HCT116 (cell line): ENCODE data around the gene H19. TPM values are rescaled to one million over a fixed set of nuclear protein-coding genes. Genes with fewer than 3 reads are reported as not detected.
A peak's percentile ranks its signal among the peaks of the same experiment; 100 is the strongest.

ENCODE experiments used
- ATAC-seq: fragments of 200-7000 bp; cut with Tn5 transposase; 2 replicates; pipeline ENCODE4 v1.9.1; 2020; ENCODE audit warnings: mild to moderate bottlenecking, moderate library complexity
- BruUV-seq: library from RNA; stranded (reverse); fragments of 400-500 nt; replicated peaks from 2 replicates; lab custom pipeline; 2021; lab: Mats Ljungman, UMichigan
- CTCF ChIA-PET: fragments of 300-600 bp; sonication (Branson Sonifier 250); formaldehyde crosslinking; loops from one replicate; lab custom pipeline; 2021; ENCODE audit warnings: antibody characterized with exemption; lab: Charles Lee
- POLR2A ChIA-PET: fragments of 300-600, 350-600 bp; sonication (Branson Sonifier 250); formaldehyde crosslinking; loops from one replicate; lab custom pipeline; 2021; ENCODE audit warnings: antibody characterized with exemption; lab: Charles Lee
- RAD21 ChIA-PET, 2 experiments: fragments of 300-600 bp; sonication (Branson Sonifier 250); formaldehyde crosslinking; loops; one replicate each; lab custom pipeline; 2023; ENCODE audit warnings: low total read pairs in 2 of 2; ENCODE audit not compliant: uncharacterized antibody in 2 of 2, unreplicated experiment in 2 of 2, low non-redundant PET in 1 of 2; lab: Charles Lee
- DNase-seq: peaks from one replicate; pipeline ENCODE4 v3.0.0-alpha.2; 2010; ENCODE audit warnings: low read depth, low spot score
- H2AFZ ChIP-seq: fragments of 200-600 bp; shearing (Covaris generic), sonication (generic); 2 replicates; pipeline ENCODE4 v1.6.1; 2017; ENCODE audit warnings: low read depth, mixed run types, mixed read lengths, antibody characterized with exemption, low read length; ENCODE audit not compliant: poor library complexity, severe bottlenecking
- H3K27ac ChIP-seq: 2 replicates; pipeline ENCODE4 v1.5.1; 2012; ENCODE audit warnings: low read depth, low read length
- H3K27me3 ChIP-seq: fragments of 200-600 bp; sonication (generic); 2 replicates; pipeline ENCODE4 v1.6.1; 2016; ENCODE audit warnings: mixed run types, low read length, mixed read lengths; ENCODE audit not compliant: insufficient read depth
- H3K36me3 ChIP-seq, 2 experiments: fragments of 200-500 bp in 1 of 2; fragments of 200-600 bp in 1 of 2; sonication (Bioruptor generic) in 1 of 2; sonication (generic) in 1 of 2; 2 replicates each; pipeline versions ENCODE4 v1.5.1 to v1.6.1; 2014 to 2016; ENCODE audit warnings: low read length in 2 of 2, inconsistent platforms in 1 of 2, mixed read lengths in 1 of 2, mixed run types in 1 of 2; ENCODE audit not compliant: insufficient read depth in 2 of 2, control insufficient read depth in 1 of 2
- H3K4me1 ChIP-seq, 2 experiments: fragments of 200-600 bp in 1 of 2; sonication (generic) in 1 of 2; 2 replicates each; pipeline versions ENCODE4 v1.5.1 to v1.6.1; 2012 to 2017; ENCODE audit warnings: low read length in 2 of 2, inconsistent platforms in 1 of 2, mild to moderate bottlenecking in 1 of 2, mixed read lengths in 1 of 2, mixed run types in 1 of 2, moderate library complexity in 1 of 2; ENCODE audit not compliant: insufficient read depth in 2 of 2, control insufficient read depth in 1 of 2
- H3K4me2 ChIP-seq: fragments of 200-600 bp; sonication (generic); 2 replicates; pipeline ENCODE4 v1.6.1; 2017; ENCODE audit warnings: mixed run types, low read length, mixed read lengths
- H3K4me3 ChIP-seq, 2 experiments: fragments of 200-600 bp in 1 of 2; sonication (generic) in 1 of 2; replicated peaks in 1 of 2; 2 replicates each; pipeline ENCODE4 v1.5.1; 2011 to 2016; ENCODE audit warnings: low read length in 2 of 2, control low read depth in 1 of 2, low read depth in 1 of 2, mild to moderate bottlenecking in 1 of 2, mixed read lengths in 1 of 2, mixed run types in 1 of 2
- H3K79me2 ChIP-seq: fragments of 200-600 bp; sonication (generic); 2 replicates; pipeline ENCODE4 v1.6.1; 2017; ENCODE audit warnings: mild to moderate bottlenecking, mixed run types, low read length, moderate library complexity, mixed read lengths; ENCODE audit not compliant: insufficient read depth
- H3K9ac ChIP-seq: fragments of 200-600 bp; sonication (generic); 2 replicates; pipeline ENCODE4 v1.6.1; 2016; ENCODE audit warnings: low read length, mixed read lengths
- H3K9me2 ChIP-seq: fragments of 200-600 bp; sonication (generic), shearing (Covaris generic); 2 replicates; pipeline ENCODE4 v1.6.1; 2017; ENCODE audit warnings: mixed run types, mild to moderate bottlenecking, moderate library complexity; ENCODE audit not compliant: insufficient read depth
- H3K9me3 ChIP-seq, 2 experiments: fragments of 200-500 bp in 1 of 2; fragments of 200-600 bp in 1 of 2; sonication (Bioruptor generic) in 1 of 2; sonication (generic) in 1 of 2; 2 replicates each; pipeline ENCODE4 v1.6.1; 2014 to 2017; ENCODE audit warnings: low read length in 2 of 2, mixed read lengths in 2 of 2, inconsistent platforms in 1 of 2, low read depth in 1 of 2, mild to moderate bottlenecking in 1 of 2, mixed run types in 1 of 2, moderate library complexity in 1 of 2; ENCODE audit not compliant: control insufficient read depth in 1 of 2, insufficient read depth in 1 of 2
- H4K20me1 ChIP-seq: fragments of 200-600 bp; sonication (generic), shearing (Covaris generic); 2 replicates; pipeline ENCODE4 v1.6.1; 2017; ENCODE audit warnings: mixed run types, mild to moderate bottlenecking, moderate library complexity; ENCODE audit not compliant: insufficient read depth
- CBX3 ChIP-seq: IDR thresholded peaks from 2 replicates; pipeline ENCODE4 v1.6.1; 2012; ENCODE audit warnings: low read depth
- EGR1 ChIP-seq: IDR thresholded peaks from 2 replicates; pipeline ENCODE4 v1.6.1; 2012; ENCODE audit warnings: low read depth
- ELF1 ChIP-seq: IDR thresholded peaks from 2 replicates; pipeline ENCODE4 v1.6.1; 2012; ENCODE audit warnings: low read depth, borderline replicate concordance
- FOSL1 ChIP-seq: IDR thresholded peaks from 2 replicates; pipeline ENCODE4 v1.6.1; 2012; ENCODE audit warnings: low read depth
- JUND ChIP-seq: IDR thresholded peaks from 2 replicates; pipeline ENCODE4 v1.6.1; 2012
- POLR2A ChIP-seq: IDR thresholded peaks from 2 replicates; pipeline ENCODE4 v1.7.0; 2011; ENCODE audit warnings: borderline replicate concordance; ENCODE audit not compliant: insufficient read depth, insufficient read length; ENCODE audit errors: extremely low read depth
- POLR2AphosphoS5 ChIP-seq: IDR thresholded peaks from 2 replicates; pipeline ENCODE4 v1.6.1; 2011; ENCODE audit warnings: mild to moderate bottlenecking, low read depth, low read length, moderate library complexity
- RAD21 ChIP-seq: IDR thresholded peaks from 2 replicates; pipeline ENCODE4 v1.6.1; 2012; ENCODE audit warnings: low read depth, mild to moderate bottlenecking
- SIN3A ChIP-seq: IDR thresholded peaks from 2 replicates; pipeline ENCODE4 v1.6.1; 2012; ENCODE audit warnings: low read depth
- TCF7L2 ChIP-seq: IDR thresholded peaks from 2 replicates; pipeline ENCODE4 v1.7.0; 2011; ENCODE audit warnings: borderline replicate concordance, inconsistent platforms; ENCODE audit not compliant: insufficient read depth, insufficient read length; ENCODE audit errors: extremely low read depth
- YY1 ChIP-seq: IDR thresholded peaks from 2 replicates; pipeline ENCODE4 v1.6.1; 2011; ENCODE audit warnings: low read length, low read depth, moderate library complexity, mild to moderate bottlenecking; ENCODE audit not compliant: insufficient replicate concordance; ENCODE audit errors: extremely low read depth
- ZFX ChIP-seq: fragments of 450-650 bp; IDR thresholded peaks from 2 replicates; pipeline ENCODE4 v1.6.1; 2017
- ZNF274 ChIP-seq: fragments of 200-500 bp; sonication (Bioruptor generic); IDR thresholded peaks from 2 replicates; pipeline ENCODE4 v1.6.1; 2014; ENCODE audit warnings: mild to moderate bottlenecking, low read depth, low read length, inconsistent platforms
- intact Hi-C: fragments of 100-400 bp; cut with micrococcal nuclease; formaldehyde crosslinking; loops from 2 replicates; pipeline ENCODE4 v1.10.0; 2022
- total RNA-seq: library from RNA; stranded (reverse); gene quantifications from one replicate; pipeline ENCODE4 v1.2.1, GENCODE V29; 2021; ENCODE audit not compliant: unreplicated experiment
- TF ChIP-seq, protein P1 (sequence below): IDR thresholded peaks from 2 replicates; pipeline ENCODE4 v1.6.1; 2012; ENCODE audit warnings: low read depth
- TF ChIP-seq, protein P2 (sequence below): IDR thresholded peaks from 2 replicates; pipeline ENCODE4 v1.6.1; 2012
- TF ChIP-seq, protein P3 (sequence below), 3 experiments: fragments of 200-600 bp in 1 of 3; sonication (generic) in 1 of 3; IDR thresholded peaks in 2 of 3; conservative IDR thresholded peaks in 1 of 3; 2 replicates each; pipeline ENCODE4 v1.5.1; 2012 to 2017; ENCODE audit warnings: low read depth in 2 of 3, low read length in 2 of 3, antibody characterized with exemption in 1 of 3, borderline replicate concordance in 1 of 3, control low read depth in 1 of 3, mild to moderate bottlenecking in 1 of 3, mixed read lengths in 1 of 3, mixed run types in 1 of 3, moderate library complexity in 1 of 3; ENCODE audit not compliant: insufficient read depth in 1 of 3

H19 gene
- total RNA-seq, 1 experiment from 2014 or later, result 10.5 TPM

DNA sequence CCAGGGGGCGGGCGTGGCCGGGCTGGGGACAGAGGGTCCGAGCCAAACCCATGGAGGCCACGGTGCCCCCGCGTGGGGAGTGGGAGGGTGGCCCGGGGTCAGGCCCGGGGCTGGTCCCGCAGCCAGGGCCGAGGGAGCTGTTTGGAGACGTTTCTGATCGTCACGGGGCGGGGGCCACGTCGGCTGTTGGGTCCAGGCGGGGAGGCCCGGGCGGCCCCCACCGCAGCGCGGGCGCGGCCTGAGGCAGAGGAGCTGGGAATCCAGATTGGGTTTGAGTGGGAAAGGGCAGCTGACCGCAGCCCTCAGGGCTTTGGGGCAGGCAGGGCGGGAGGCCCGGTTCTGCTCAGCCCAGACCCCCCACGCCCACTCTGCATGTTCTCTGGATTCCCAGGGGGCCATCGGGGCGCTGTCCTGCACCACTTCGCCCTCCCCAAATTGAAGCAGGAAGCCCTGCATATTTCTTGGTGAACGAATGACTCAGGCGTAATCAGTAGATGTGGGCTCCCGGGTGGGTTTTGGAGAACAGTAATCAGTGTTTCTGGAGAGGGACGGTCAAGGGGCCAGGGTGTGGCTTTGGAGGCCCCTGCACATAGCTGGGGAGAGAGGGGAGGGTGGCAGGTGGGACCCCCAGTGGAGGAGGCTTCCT is 49.9 kb downstream of the H19 start:
- no peak overlapping the region for H3K27ac ChIP-seq
- no peak overlapping the region for H3K4me2 ChIP-seq
- H3K4me3 ChIP-seq, result no peak overlapping the region
- no peaks in the 10 kb centered on the region for H3K9me2 ChIP-seq
- H3K79me2 ChIP-seq, result no peaks in the 10 kb centered on the region
- H3K9me3 ChIP-seq, result no peaks in the 10 kb centered on the region
- ChIA-PET RAD21 (interaction anchor here (0.7 to 1.4 kb wide), 2 partner anchors 254 to 295 kb away, joined by 3 to 5 read pairs; no protein-coding TSS in a partner anchor), CTCF (interaction anchor here (1.0 to 4.2 kb wide), 7 partner anchors 49 to 295 kb away, joined by 3 to 43 read pairs (median 8); no protein-coding TSS in a partner anchor), POLR2A (no interaction called here)
- DNase-seq, result no peak
- BruUV-seq, result no TSS peak
- H3K4me1 ChIP-seq, result peaks cover 0 to 6% of the 10 kb centered on the region in 2 experiments; a peak in 1 of 4 replicates
- H3K9ac ChIP-seq, result no peak overlapping the region
- intact Hi-C loops, result loop anchor here (10.0 kb wide), 1 partner anchor 53 kb away; the partner anchor contains the start of gene PRR33
- TF ChIP-seq, protein P1, sequence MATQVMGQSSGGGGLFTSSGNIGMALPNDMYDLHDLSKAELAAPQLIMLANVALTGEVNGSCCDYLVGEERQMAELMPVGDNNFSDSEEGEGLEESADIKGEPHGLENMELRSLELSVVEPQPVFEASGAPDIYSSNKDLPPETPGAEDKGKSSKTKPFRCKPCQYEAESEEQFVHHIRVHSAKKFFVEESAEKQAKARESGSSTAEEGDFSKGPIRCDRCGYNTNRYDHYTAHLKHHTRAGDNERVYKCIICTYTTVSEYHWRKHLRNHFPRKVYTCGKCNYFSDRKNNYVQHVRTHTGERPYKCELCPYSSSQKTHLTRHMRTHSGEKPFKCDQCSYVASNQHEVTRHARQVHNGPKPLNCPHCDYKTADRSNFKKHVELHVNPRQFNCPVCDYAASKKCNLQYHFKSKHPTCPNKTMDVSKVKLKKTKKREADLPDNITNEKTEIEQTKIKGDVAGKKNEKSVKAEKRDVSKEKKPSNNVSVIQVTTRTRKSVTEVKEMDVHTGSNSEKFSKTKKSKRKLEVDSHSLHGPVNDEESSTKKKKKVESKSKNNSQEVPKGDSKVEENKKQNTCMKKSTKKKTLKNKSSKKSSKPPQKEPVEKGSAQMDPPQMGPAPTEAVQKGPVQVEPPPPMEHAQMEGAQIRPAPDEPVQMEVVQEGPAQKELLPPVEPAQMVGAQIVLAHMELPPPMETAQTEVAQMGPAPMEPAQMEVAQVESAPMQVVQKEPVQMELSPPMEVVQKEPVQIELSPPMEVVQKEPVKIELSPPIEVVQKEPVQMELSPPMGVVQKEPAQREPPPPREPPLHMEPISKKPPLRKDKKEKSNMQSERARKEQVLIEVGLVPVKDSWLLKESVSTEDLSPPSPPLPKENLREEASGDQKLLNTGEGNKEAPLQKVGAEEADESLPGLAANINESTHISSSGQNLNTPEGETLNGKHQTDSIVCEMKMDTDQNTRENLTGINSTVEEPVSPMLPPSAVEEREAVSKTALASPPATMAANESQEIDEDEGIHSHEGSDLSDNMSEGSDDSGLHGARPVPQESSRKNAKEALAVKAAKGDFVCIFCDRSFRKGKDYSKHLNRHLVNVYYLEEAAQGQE, result no peak
- TF ChIP-seq TCF7L2 (no peak), ELF1 (no peak), EGR1 (no peak), SIN3A (no peak), POLR2AphosphoS5 (no peak), FOSL1 (no peak), YY1 (no peak), ZFX (no peak), ZNF274 (no peak), JUND (no peak), CBX3 (no peak), RAD21 (no peak), POLR2A (no peak)
- TF ChIP-seq, protein P2, sequence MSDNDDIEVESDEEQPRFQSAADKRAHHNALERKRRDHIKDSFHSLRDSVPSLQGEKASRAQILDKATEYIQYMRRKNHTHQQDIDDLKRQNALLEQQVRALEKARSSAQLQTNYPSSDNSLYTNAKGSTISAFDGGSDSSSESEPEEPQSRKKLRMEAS, result no peak
- TF ChIP-seq, protein P3, sequence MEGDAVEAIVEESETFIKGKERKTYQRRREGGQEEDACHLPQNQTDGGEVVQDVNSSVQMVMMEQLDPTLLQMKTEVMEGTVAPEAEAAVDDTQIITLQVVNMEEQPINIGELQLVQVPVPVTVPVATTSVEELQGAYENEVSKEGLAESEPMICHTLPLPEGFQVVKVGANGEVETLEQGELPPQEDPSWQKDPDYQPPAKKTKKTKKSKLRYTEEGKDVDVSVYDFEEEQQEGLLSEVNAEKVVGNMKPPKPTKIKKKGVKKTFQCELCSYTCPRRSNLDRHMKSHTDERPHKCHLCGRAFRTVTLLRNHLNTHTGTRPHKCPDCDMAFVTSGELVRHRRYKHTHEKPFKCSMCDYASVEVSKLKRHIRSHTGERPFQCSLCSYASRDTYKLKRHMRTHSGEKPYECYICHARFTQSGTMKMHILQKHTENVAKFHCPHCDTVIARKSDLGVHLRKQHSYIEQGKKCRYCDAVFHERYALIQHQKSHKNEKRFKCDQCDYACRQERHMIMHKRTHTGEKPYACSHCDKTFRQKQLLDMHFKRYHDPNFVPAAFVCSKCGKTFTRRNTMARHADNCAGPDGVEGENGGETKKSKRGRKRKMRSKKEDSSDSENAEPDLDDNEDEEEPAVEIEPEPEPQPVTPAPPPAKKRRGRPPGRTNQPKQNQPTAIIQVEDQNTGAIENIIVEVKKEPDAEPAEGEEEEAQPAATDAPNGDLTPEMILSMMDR (IDR thresholded peaks at IDR 0.05 in 2 of 3, conservative IDR thresholded peaks at IDR 0.05 in 1 of 3; ENCODE audit: borderline replicate concordance in 1 of 3, insufficient read depth in 1 of 3, low read depth in 2 of 3, low read length in 2 of 3), result no peak
- ATAC-seq, result peak; percentile 28
- no peaks in the 10 kb centered on the region for H4K20me1 ChIP-seq
- H3K27me3 ChIP-seq, result no peaks in the 10 kb centered on the region
- no peak overlapping the region for H2AFZ ChIP-seq
- no peaks in the 10 kb centered on the region for H3K36me3 ChIP-seq
